ENCODE measurements around the gene ABLIM1. TPM values are rescaled to one million over a fixed set of nuclear protein-coding genes. Genes with fewer than 3 reads are reported as not detected.
A peak's percentile ranks its signal among the peaks of the same experiment; 100 is the strongest.

The ABLIM1 gene
- 144 TPM for total RNA-seq
- long read RNA-seq, partial matches to known transcripts, result 8 of 94 reads
- long read RNA-seq, other reads (novel, unspliced or antisense), result 86 of 94 reads

DNA sequence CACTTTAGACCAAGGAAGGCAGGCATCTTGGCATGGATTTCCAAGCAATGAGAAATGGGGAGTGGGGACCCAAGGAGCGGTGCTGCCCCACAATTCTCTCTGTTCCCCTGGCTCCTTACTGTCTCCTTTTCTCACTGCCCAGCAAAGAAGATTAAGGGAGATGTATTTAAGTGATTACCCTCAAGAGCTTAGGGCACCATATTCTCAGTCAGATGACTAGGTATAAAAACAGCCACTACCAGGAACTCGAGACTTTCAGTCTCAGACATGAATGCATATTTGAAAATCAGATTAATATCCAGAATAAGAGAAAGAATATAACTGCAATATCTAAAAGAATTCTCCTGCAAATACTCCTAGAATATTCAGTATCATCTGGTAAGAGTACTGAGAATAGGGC is at the start of gene ABLIM1:
TSS of gene ABLIM1 (minus strand) at position 101 of the 400 bp plus-strand sequence. CDS start at position 26, 75 bp downstream.
- Histone ChIP-seq H3K4me1 (peaks cover 10% of the 10 kb centered on the region), H3K9me3 (no peaks in the 10 kb centered on the region), H3K27me3 (no peaks in the 10 kb centered on the region), H3K27ac (no peak within 1 kb of the TSS), H3K36me3 (no peaks in the 10 kb centered on the region), H3K4me3 (no peak within 1 kb of the TSS)
- ATAC-seq, result no peak
- TF ChIP-seq CTCF (IDR thresholded peaks at IDR 0.05), result no peak
- intact Hi-C loops (cut with DNase I), result no loop called here
- no peak for DNase-seq

DNA sequence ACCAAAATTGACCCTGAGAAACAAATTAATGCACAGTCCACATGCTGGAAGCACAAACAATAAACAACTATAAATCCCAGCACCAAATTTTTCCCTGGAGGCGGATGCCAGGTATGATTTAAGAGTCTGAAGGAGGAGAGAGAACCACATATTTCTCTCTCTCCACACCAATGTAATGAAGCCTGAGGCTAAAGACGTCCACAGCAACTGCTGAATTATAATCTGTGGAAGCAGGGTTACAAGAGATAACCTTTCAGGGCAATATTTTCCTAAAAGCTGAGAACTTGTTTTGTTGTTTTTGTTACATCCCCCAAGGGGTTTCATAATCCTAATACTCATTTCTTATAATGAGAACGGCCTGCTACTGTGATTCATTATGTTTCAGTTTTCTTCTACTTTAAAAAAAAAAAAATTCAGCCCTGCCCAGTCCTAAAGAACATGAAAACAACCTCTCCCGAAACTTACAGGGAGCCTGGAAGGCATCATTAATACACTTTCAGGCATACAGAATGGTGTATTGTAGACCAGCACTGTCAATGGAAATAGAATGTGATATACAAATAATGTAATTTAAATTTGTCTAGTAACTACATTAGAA is 48.5 kb upstream of the ABLIM1 start:
- Histone ChIP-seq H3K36me3 (no peaks in the 10 kb centered on the region), H3K9me3 (no peaks in the 10 kb centered on the region), H3K4me1 (no peaks in the 10 kb centered on the region), H3K27ac (no peak overlapping the region), H3K27me3 (no peaks in the 10 kb centered on the region), H3K4me3 (no peak overlapping the region)
- no peak for TF ChIP-seq CTCF (IDR thresholded peaks at IDR 0.05)
- intact Hi-C loops (cut with DNase I), result no loop called here
- DNase-seq, result no peak
- no peak for ATAC-seq

- no peaks in the 10 kb centered on the region for H3K27me3 ChIP-seq
- H3K27ac ChIP-seq, result no peak overlapping the region
- no peak for TF ChIP-seq CTCF (IDR thresholded peaks at IDR 0.05)
- intact Hi-C loops (cut with DNase I), result no loop called here
- ATAC-seq (no peak), DNase-seq (no peak)
- no peaks in the 10 kb centered on the region for H3K9me3 ChIP-seq
- H3K4me1 ChIP-seq, result no peaks in the 10 kb centered on the region
- H3K36me3 ChIP-seq, result no peaks in the 10 kb centered on the region
- H3K4me3 ChIP-seq, result no peak overlapping the region
Observed at GRCh38 chr10:114704679-114705078, 46.6 kb upstream of the ABLIM1 start.

DNA sequence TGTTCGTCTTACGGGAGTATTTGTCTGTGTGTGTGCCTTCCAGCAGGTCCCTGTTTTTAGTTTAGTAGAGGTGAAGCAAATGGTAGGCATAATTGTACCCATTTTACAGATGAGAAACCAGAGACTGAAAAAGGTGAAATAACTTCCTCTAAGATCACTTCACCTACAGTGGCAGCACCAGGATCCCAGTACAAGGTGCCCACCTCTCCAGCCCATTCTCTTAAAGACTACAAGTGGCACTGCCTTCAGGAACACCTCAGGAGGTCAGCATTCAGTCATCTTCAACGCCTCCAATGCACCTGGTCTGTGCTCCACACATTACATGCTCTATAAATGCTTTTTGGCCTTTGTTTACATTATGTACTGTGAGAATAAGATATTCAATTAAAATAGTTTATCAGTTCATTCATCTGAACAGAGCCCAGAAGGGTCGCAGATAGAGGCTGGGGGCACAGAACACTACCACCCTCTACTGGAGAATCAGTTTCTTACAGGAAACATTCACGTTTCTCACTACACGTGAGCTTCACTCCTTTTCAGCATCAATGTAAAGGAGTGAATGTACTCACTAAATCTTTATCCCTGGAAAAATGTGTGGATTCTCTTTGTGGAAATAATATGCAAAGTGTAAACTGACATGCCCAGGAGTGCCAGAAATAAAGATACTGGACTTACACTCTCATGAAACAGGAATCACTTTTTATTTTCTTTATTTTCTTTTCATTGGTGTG is 45.5 kb upstream of the ABLIM1 start:
- H3K27ac ChIP-seq, result no peak overlapping the region
- DNase-seq, result no peak
- no peaks in the 10 kb centered on the region for H3K36me3 ChIP-seq
- intact Hi-C loops (cut with DNase I), result no loop called here
- H3K9me3 ChIP-seq, result no peaks in the 10 kb centered on the region
- H3K4me3 ChIP-seq, result no peak overlapping the region
- no peaks in the 10 kb centered on the region for H3K4me1 ChIP-seq
- no peaks in the 10 kb centered on the region for H3K27me3 ChIP-seq
- ATAC-seq, result peak; percentile 72
- TF ChIP-seq CTCF (IDR thresholded peaks at IDR 0.05), result peak; percentile 73

DNA sequence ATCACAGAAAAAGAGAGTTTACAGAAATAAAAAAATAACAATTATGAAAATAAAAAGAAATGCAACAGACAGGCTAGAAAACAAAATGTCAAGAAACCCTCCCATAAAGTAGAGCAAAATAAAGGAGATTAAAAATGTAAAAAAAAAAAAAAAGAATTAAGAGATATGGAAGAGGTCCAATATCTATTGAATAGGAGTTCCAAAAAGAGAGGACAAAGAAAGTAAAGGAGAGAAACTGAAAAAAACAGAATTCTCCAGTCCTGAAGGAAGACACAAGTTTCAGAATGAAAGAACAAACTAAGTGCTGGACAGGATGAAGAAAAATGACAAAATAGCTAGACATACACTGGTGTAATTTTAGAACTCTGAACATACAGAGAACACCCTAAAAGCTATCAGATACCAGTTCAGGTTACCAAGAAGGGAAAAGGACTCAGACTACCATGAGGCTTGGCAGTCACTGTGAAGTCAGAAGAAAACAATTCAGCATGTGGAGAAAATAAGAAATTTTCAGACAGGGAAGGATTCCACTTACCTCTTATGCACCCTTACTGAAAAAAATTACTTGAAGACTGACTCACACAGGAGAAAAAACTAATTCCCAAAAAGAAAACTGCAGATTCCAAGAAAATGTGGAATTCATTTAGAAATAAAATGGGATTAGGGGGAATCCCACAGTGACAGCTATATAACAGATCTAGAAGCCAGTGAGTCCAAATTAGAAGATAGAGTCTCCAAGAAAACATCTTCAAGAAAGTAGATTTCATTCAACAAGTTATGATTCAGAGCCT is 40.4 kb upstream of the ABLIM1 start:
- DNase-seq (no peak), ATAC-seq (no peak)
- H3K9me3 ChIP-seq, result no peaks in the 10 kb centered on the region
- no peaks in the 10 kb centered on the region for H3K27me3 ChIP-seq
- peaks cover 6% of the 10 kb centered on the region for H3K4me1 ChIP-seq
- H3K4me3 ChIP-seq, result no peak overlapping the region
- H3K27ac ChIP-seq, result no peak overlapping the region
- TF ChIP-seq CTCF (IDR thresholded peaks at IDR 0.05), result no peak
- intact Hi-C loops (cut with DNase I), result loop anchor here (10.0 kb wide), 1 partner anchor 144 kb away; no protein-coding TSS in a partner anchor
- H3K36me3 ChIP-seq, result no peaks in the 10 kb centered on the region
